HG02970 (cell line): ENCODE measurements around the gene GIMAP6.
"Not testable (repeated sequence)": the region's sequence is repeated elsewhere in the genome, so short reads cannot be mapped to it uniquely, and the experiment has no call there.

Source experiments
- ATAC-seq: cut with Tn5 transposase; IDR thresholded peaks from one replicate; pipeline ENCODE4 v1.9.1; 2021; ENCODE audit warnings: mild to moderate bottlenecking, moderate library complexity, moderate number of reproducible peaks; ENCODE audit not compliant: unreplicated experiment, low FRiP score

The GIMAP6 gene

DNA sequence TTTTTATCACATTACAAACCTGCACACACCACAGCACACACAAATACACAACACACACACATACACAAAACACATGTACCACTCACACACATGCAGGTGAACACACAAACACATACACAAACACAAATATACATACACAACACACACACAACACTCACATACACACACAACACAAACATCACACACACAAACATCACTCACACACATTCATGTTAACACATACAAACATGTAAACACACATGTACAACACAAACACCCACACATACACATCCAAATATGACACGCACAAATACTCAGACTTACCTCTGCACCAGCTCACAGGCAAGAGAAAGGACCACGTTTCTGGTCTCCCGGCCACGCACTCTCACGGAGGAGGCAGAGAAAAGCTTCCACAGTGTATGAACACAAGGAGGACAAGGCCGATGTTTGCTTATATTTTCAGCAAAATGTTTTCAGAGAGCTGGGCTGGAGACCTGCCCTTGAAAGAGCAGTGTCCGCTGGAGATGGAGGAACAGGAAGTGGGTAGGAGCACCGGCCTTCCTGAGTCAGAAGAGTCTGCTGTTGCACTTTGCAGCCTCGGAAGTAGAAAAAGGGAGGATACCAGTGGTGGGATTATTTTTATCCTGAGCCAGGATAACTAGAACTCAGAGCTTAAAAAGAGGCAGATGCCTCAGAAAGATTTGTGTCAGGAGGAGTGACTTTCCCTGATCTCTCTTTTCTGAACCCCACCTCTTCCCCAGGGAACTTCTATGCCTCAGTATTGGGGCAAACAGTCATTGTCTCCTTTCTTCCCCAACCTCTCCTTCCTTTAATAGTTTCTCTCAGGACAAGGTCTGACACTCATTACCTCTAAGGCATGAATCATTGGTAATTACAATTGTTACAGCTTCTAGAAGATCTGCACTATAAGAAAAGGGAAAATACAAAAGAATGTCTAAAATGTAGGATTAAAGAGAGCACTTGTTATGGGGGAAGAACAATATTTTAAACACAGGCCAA, at the start of gene GIMAP6:
Gene GIMAP6 (minus strand): TSS at position 520 of the 999 bp plus-strand sequence. CDS start 2,243 bp downstream, outside the sequence.
- no peak for ATAC-seq

DNA sequence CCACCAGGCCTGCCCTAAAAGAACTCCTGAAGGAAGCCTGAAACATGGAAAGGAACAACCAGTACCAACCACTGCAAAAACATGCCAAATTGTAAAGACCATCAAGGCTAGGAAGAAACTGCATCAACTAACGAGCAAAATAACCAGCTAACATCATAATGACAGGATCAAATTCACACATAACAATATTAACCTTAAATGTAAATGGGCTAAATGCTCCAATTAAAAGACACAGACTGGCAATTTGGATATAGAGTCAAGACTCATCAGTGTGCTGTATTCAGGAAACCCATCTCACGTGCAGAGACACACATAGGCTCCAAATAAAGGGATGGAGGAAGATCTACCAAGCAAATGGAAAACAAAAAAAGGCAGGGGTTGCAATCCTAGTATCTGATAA, 48.2 kb upstream of the GIMAP6 start:
- ATAC-seq = not testable (repeated sequence)

DNA sequence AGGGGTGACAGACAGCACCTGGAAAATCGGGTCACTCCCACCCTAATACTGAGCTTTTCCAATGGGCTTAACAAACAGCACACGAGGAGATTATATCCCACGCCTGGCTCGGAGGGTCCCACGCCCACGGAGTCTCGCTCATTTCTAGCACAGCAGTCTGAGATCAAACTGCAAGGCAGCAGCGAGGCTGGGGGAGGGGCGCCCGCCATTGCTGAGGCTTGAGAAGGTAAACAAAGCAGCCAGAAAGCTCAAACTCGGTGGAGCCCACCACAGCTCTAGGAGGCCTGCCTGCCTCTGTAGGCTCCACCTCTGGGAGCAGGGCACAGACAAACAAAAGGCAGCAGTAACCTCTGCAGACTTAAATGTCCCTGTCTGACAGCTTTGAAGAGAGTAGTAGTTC, 46.4 kb upstream of the GIMAP6 start:
- not testable (repeated sequence) for ATAC-seq

DNA sequence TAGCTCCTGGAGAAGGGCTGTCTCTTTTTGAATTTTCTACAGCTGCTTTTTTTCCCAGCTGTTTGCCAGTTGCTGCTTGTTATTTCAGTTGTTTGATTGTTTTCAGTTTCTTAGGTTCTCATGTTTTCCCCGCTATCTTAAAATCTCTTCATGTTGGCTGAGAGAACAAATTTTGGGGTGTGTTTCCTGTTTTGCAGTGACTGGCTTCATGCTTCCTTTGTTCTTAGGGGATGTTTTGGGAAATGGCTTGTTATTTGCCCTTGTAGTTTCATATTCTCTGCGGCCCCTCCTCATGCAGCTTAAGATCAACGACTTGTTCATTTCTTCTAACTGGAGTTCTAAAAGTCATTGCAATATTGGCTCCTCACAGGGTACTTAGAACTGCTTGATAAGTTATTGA, 44.7 kb upstream of the GIMAP6 start:
- not testable (repeated sequence) for ATAC-seq

DNA sequence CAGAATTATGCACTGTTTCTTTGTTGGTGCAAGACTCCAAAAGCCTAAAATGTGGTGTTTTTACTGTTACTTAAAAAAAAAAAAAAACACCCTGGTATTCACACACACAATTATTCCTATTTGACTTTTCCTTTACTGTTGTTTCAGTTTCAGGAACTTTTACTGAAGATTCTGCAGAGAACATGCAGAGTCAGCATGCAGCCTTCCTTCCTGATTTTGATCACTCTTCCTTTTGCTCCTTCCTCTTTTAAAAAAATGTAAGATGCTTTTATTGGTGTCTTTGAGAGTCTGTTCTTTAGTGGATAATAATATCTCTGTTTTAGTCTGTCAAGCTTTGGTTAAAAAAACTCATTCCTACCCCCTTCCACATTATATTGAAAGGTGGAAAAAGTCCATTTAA, 44.1 kb upstream of the GIMAP6 start:
- not testable (repeated sequence) for ATAC-seq

DNA sequence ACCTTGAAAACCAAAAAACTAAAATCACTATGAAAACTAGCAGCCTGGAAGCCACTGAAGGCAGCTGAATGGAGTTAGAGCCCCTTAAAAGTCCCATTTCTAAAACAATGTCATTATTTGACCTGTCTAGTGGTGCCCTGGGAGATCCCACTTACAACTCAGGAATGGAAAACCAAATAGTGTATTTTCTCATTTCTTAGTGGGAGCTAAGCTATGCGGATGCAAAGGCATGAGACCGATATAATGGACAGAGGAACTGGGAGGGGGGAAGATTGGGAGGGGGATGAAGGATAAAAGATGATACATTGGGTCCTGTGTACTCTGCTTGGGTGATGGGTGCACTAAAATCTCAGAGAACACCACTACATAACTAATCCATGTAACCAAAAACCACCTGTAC, 43.5 kb upstream of the GIMAP6 start:
- ATAC-seq = no peak

DNA sequence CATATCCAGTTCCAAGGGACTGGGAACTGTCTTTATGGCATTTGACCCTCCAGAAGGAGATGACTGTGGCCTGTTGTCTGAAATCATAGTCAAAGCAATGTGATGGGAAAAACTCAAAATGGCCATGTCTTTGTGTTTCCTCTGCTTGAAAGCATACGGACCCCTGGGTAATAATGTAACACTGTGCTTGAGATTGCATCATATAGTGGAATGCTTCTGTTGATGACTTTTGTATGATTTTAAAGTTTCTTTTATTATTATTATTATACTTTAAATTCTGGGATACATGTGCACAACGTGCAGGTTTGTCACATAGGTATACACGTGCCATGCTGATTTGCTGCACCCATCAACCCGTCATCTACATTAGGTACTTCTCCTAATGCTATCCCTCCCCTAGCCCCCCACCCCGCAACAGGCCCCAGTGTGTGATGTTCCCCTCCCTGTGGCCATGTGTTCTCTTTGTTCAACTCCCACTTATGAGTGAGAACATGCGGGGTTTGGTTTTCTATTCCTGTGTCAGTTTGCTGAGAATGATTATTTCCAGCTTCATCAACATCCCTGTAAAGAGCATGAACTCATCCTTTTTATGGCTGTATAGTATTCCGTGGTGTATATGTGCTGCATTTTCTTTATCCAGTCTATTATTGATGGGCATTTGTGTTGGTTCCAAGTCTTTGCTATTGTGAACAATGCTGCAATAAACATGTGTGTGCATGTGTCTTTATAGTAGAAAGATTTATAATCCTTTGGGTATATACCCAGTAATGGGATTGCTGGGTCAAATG, 39.8 kb upstream of the GIMAP6 start:
- not testable (repeated sequence) for ATAC-seq

DNA sequence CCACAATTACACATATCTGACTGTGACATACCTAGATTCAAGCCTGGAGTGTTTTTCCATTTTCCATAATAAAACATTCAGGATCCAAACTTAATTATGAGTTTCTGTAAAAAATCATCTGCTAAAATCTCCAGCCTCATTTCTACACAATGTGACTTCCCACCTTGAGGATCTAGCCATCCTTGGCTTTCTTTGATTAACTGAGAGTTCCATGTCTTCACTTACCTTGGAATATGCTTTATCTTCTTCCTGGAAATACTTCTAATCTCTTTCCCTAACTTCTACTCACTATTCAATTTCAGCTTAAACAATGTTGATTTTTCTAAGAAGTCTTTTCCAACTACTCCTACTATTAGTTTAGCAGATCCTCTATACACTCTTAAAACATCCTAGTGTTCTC, 36.8 kb upstream of the GIMAP6 start:
- no peak for ATAC-seq

DNA sequence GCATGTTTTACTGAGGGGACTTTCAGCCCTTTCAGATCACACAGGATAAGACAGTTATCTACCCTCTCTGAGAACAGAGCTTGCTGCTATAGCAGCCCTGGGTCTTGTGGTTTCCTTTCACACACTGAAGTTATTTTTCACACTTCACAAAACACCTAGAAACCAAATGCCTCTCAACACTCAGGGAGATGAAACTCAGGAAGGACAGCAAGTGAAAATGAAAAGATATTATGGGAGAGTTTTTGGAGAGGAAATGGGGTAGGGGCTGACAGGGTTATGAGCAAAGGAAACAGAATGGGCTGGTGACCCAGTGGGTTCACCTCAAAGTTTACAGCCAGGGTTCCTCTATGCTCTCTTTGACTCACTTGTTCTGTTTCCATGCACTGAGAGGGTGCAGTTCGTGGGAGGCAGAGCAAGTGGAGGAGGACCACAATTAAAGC, 36.3 kb upstream of the GIMAP6 start:
- peak; percentile 50 for ATAC-seq

DNA sequence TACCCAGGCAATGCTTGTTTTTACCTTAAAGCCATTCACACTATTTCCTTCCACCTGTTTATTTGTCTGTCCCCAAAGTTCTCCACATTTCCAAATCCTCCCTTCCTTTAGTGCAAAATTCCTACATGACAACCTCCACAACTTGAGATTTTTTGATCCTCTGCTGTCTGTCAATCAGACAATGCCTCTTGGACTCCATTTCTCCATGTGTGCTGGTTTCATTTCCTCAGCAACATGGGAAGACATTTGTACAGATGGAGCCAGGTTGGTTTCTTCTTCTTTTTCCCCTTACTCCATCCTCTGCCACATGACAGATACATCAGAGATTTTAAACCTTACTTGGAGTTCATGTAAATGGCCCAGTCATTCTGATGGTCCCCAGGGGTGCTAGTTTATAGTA, 34.2 kb upstream of the GIMAP6 start:
- no peak for ATAC-seq

DNA sequence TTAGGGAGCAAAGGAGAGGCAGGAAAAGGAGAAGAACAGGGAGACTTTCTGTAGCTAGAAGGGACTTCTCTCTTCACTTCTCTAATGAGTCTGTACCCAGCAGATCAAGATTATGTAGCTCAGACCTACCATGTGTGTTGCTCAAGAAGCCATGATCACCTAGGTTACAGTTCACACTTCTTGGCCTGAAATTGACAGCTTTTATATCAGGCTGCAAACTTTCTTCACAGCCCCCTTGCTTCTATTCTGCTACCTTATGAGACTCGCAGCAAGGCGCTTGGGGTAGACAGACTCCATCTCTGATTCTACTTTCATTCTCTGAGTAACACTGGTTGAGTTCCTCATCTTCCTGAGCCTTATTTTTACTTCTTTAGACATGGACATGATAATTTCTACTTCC, 33.7 kb upstream of the GIMAP6 start:
- no peak for ATAC-seq

DNA sequence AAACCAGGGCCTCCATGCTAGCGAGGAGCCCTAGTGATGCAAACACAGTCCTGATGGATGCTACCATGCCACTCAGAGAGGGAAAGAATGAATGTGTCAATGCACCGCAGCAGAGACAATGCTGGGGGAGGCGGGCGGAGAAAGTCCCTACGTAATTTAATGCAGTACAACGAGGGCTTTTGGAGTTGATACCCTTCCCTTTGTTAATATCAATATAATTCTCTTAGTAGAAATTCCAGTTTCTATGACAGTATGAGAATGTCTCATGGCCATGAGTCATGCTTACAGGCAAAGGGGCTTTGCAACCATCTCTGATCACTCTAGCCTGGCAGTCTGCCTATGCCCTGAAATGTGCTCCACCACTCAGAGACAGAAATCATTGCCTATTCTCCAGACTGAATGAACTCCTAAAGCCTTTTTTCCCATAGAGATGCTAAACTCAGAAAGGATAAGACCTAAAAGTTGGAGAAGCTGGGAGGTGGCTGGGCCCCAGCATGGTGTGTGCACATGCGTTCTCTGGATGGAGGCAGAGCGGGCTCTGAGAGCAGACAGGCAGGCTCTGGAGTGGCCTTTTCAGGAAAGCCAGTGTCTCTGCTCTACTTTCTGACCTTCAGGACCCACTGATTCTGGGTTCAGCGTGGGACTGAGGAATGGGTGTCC, 33.0 kb upstream of the GIMAP6 start:
- ATAC-seq = no peak

DNA sequence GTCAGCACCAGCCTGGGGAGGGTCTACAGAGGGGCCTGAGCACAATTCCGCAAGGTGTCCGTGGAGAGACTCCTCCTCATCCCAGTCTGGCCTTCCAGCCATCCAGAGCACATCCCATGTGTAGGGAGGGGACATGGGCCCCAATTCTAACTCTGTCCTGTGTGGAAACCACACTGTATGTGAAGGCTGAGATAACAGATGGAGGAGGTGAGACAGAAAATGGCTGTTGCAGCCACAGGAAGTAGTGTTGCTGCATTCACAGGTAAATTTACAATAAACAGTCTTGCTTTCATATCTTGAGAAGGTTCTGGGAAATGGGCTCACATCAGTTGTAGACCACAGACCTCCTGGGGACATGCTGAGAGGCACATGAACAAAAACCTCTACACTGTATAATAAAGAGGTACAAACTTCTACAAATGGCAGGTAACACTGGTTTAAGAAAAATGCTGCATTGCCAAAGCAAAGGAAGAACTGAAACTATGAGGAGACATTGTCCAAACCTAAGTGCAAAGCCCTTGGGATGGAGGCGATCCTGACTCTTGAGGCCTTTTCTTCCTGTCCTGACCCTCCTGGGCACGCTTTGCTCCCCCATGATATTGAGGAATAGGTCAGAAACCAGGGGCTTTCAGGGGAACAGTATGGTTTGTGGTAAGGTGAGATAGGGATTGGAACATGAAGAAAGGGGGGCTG, 31.8 kb upstream of the GIMAP6 start:
- ATAC-seq = no peak

DNA sequence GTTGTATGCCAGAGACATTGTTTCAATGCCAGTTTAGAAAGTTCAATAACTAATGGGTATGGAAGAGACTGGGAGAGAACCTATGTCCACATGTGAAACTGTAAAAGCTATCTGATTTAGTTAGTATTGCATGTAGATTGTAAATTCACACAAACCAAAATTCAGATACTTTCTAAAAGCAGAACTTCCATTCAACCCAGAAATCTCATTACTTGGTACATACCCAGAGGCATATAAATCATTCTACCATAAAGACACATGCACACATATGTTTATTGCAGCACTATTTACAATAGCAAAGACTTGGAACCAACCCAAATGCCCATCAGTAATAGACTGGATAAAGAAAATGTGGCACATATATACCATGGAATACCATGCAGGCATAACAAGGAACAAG, 30.6 kb upstream of the GIMAP6 start:
- not testable (repeated sequence) for ATAC-seq

DNA sequence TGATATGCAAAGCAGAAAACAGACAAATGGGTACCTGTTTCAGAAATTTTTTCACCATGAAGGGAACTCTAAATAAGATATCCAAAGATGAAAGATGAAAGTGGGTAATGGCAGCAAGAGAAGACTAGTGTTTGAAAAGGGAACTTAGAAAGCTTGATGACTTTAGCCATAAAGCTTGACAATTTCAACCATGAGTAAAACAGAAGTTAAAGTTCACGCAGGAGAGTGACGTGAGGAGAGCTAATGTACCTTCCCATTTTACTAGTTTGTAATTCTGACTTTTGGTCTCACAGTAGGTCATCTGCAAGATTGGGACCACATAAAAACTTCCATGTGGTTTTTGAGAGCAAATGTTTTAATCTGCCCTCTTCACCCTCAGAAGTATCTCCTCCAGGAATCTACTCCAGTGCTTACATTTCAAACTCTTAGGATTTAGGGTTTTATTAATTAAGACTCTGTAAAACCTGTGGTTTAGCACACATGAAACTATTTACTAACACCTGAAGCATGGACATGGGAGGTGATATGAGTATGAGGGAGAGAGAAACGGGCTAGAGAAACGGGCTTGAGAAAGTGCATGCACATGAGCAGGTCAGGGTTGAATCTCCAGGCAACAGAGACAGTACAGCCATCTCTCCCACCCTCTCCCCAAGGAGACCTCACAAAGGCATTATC, 28.9 kb upstream of the GIMAP6 start:
- ATAC-seq = no peak

DNA sequence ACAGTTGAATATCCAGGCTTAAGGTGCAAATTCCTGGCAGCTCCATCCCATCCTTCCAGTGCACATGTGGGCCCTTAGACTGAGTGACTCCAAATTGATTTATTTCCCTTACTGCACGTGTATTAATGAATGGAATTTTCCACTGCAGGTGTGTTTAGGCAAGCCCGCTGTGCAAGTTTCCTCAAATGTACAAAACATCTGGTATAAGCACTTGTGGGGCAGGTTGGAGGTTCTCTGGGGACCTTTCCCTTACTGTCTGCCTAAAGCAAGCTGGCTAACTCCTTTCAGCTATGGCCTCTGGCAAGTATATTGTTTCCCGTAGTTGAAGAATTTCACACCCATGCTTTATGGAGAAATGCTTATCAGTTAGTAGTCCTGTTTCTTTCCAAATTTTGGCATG, 25.3 kb upstream of the GIMAP6 start:
- ATAC-seq = no peak

DNA sequence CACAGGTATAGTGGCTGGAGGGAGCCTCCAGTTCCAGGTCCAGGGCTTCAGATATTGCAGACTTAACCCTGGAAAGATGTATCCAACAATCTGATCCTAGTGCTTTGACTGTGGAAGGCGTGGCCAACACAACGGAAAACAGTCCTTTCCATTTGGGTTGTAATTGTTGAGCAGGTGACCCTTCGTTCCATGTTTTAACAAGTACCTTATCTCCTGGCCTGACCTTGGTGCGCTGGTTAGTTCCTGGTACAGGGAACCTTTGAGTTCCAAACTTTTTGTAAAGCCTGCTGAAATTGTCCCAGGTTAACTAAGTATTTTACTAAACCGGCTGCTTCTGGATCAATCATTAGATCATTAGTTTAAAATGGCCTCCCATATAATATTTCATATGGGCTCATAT, 23.9 kb upstream of the GIMAP6 start:
- ATAC-seq = no peak

DNA sequence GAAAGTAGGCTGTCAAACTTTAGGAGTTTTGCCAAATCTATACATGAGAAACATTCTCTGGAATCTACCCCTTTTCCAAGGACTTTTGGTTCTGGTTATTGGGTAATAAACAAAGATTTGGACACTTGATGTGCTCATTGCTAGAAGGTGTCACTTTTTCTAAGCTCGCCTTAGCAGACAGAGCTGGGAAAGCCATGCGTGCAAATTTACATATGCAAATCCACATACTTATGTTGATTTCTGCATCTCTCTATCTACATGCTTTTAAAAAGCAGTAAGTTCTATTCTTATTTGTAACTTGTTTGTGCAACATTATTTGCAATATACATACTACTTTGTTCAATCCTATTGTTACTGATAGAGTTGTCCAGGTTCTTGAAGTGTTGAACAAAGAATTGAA, 22.5 kb upstream of the GIMAP6 start:
- ATAC-seq = no peak

DNA sequence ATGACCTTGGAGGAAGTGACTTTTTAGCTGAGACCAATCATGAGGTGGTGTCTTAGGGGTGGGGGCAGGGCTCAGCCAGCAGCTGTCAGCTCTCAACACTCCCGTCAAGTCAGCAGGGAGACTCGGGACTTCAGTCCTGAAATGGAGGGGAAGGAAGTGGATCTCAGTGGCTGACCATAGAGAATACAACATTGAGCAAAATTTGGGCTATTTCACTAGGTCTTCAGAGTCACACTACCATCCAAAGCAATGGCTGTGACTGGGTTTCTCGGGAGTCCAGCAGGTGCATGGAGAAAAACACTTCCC, 16.8 kb upstream of the GIMAP6 start:
- ATAC-seq = no peak
